Dermis microvascular lymphatic vessel endothelial cell (primary cell): Measurements from ENCODE around the gene MVK. TPM values are rescaled to one million over a fixed set of nuclear protein-coding genes. Genes with fewer than 3 reads are reported as not detected.
"Not testable (repeated sequence)": the region's sequence is repeated elsewhere in the genome, so short reads cannot be mapped to it uniquely, and the experiment has no call there.

ENCODE experiments used
- DNase-seq, 2 donors: peaks; one replicate each; pipeline versions ENCODE4 v3.0.0 to v3.0.0-alpha.2; 2010; ENCODE audit warnings: low read depth in 2 of 2
- total RNA-seq: library from RNA; depleted of rRNA; stranded (reverse); fragments of >200 nt; gene quantifications from 2 replicates; pipeline ENCODE4 v1.2.1, GENCODE V29; 2014

The MVK gene
- total RNA-seq, 1 donor from 2014 or later: 17.5 TPM

DNA sequence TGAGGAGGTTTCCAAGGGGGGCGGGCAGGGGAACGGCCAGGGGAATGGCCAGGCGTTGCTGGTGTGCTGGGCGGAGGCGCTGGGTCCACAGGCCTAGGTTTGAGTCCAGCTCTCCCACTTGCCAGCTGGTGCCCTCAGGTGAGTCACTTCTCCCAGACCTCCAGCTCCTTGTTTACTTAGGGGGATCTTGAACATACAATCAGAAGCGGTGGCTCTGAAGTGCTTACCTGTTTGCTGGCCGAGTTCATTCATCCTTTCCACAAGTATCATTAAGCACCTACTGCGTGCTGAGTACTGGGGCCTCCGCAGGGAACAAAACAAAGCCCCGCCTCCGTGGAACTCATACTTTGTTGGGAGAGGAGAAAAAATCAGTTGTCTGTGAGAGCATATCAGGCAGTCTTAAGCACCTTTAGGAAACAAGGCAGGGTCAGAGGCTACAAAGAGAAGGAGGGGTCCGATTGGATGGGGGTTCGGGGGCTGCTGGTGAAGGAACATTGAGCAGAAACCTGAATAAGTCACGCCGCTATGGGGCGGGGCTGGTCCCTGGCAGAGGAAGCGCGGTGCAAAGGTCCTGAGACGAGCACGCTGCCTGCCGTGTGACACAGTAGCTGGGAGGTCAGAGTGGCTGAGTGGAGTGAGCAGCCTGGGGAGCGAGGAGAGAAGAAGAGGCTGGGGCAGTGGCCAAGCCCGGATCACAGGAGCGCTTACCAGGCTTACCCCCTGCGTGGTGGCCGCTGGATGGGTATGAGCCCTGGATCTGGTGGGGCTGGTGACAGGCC lies 15.1 kb downstream of the MVK start:
- no peak for DNase-seq

DNA sequence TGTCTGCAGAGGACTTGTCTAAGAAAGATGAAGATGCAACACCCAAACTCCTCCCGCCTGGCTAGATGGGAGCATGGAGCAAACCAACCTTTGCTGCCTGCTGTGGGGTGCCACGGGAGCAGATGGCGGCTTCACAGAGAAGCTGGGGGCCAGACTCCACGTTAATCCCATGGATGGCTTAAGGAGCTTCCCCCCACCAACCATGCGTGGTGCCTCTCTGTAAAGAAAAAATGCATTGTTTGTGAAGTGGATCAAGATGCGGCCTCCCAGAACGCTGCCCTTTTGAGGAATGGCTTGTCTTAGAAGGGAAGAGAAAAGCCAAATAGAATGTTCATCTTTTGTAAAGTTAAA lies 15.6 kb downstream of the MVK start:
- DNase-seq: no peak

DNA sequence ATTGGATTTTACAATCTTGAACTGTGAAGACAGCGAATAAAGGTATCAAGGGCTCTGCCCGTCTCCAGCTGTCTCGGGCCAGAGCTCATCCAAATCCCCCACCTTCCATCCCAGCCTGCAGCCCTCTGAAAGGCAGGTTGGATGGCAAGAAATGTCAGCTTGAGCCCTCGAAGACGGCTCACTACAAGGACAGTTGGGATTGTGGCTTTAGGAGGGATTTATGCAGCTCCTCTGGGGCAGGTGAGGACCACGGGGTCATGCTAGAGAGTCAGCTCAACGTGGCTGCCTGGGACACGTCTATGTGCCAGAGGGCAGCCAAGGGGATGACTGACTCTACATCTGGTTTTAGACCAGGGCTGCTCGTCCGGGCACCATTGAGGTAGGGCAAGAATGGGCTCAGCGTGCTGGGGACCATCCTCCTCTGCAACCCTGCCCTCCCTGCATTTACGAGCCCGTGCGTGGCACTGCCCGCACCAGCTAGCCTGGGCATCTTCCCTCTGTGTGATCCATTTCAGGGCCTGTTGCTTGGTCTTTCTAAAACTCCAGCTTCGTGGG lies 16.2 kb downstream of the MVK start:
- no peak for DNase-seq

DNA sequence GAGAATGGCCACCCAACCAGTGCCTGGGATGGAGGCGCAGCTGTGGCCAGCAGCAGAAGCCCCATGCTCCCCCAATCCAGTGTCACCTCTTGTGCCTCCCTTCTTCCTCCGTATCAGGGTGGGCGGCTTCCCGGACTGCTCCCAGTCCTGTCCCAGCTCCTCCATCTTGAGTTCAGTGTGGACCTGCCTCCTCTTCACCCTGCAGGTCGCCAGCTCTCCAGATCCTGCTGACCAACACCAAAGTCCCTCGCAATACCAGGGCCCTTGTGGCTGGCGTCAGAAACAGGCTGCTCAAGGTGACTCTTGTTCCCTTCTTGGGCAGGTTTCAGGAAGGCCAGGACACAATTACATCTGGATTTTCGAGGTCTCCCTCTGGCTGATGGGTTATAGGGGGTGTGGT lies 17.0 kb downstream of the MVK start:
- DNase-seq: no peak

DNA sequence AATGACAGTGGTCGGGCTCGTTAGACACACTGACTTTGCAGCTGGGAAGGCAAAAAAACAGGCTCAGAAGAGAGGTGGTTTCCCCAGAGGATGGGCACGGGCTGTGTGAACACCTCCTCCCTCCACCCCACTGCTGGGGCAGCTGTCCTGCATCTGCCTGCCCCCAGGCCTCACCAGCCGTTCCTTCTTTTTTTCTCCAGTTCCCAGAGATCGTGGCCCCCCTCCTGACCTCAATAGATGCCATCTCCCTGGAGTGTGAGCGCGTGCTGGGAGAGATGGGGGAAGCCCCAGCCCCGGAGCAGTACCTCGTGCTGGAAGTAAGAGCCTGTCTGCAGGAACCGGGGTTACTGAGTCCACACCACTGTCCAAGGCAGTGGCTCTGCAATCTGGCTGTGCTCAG lies 17.4 kb downstream of the MVK start:
- no peak for DNase-seq

DNA sequence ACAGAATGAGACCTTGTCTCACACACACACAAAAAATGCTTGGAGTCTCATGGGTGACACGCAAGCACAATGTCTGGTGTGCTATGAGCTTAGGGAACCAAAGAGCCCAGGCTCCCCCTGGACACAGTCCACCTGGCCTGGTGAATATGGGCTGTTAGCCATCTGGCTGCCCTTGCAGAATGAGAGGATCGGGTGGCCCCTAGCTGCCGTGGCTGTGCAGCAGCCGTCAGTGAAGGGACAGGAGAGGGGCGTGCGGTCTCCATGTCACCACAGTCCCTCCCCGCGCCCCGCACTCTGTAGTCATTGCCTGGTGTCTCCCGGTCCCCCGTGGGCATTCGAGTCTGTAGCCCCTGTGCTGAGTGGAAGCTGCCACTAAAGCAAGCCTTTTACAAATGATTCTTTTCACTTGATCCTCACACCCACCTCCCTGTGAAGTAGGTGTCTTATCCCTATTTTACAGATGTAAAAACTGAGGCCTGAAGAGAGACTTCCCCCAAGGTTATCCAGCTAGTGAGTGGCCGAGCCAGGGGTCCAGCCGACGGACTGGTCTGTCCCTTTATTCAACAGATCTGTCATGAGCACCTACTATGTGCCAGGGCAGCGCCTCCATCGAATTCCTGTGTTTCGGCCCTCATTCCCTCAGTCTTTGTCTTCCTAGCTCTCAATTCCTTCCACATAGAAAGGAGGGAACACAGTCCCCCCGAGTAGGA lies 18.8 kb downstream of the MVK start:
- no peak for DNase-seq

DNA sequence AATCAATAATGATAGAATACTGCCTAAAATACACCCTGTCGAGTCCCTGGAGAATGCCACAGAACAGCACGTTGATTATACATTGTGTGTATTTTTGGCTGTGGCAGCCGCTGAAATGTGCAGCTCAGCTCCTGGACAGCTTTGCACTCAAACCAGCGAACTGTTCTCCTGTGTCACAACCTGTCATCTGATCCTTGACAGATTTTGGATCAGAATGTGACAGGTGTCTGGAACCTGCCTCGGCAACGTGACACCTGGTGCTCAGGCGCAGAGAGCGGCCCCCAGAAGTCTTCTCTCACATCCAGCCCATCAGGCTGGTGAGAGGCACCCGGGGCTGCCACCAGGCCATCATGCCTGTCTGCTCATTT lies 19.3 kb downstream of the MVK start:
- no peak for DNase-seq

DNA sequence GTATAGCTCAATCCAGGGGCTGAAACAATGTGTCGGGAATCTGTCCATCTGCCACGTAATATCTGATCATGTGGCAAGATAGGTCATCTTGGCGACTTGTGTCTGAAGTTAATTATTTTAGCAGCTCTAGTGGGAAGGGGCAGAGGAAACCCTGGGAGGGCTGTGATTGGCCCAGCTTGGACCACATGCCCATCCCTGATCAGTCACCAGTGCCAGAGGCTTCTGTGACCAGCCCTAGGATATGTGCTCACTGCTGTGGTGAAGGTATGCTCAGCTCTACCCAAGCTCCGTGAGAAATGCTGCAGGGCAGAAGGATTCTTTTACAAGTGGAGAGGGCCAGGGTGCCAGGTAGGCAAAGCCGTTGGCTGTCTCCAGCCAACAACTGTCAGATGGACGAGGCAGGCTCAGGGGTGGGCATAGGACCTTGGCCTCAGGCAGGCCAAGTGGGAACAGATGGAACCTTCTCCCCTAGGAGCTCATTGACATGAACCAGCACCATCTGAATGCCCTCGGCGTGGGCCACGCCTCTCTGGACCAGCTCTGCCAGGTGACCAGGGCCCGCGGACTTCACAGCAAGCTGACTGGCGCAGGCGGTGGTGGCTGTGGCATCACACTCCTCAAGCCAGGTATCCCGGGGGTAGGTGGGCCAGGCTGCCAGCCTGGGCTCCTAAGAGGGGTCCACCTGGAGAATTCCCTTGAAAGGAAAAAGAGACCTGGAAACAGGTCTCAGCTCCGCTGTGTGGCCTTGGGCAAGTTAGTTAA lies 21.1 kb downstream of the MVK start:
- no peak for DNase-seq

DNA sequence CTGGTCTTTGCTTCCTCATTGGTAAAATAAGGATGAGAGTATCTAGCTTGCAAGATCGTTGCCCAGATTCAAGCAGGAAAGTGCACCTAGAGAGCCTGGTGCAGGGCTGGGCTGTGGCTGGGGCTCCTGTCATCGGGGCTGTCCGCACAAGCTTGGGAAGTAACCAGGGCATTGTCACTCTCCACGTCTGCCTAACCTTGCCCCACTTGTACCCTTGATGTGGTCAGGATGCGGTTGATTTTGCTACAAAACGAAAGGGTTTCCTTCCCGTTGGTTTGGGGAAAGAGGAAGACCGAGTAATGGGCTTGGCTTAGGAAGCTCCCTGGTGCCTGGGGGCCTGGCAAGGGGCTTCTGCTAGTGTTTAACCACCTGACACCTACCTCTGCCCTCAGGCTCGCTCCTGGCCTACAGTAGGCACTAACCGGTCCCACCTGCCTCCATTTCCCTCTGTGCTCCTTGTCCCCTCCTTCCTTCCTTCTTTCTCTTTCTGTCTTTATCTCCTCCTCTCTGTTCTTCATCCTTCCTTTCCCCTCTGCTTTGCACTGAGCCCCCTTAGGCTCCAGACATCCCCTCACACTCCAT lies 21.8 kb downstream of the MVK start:
- DNase-seq: no peak

DNA sequence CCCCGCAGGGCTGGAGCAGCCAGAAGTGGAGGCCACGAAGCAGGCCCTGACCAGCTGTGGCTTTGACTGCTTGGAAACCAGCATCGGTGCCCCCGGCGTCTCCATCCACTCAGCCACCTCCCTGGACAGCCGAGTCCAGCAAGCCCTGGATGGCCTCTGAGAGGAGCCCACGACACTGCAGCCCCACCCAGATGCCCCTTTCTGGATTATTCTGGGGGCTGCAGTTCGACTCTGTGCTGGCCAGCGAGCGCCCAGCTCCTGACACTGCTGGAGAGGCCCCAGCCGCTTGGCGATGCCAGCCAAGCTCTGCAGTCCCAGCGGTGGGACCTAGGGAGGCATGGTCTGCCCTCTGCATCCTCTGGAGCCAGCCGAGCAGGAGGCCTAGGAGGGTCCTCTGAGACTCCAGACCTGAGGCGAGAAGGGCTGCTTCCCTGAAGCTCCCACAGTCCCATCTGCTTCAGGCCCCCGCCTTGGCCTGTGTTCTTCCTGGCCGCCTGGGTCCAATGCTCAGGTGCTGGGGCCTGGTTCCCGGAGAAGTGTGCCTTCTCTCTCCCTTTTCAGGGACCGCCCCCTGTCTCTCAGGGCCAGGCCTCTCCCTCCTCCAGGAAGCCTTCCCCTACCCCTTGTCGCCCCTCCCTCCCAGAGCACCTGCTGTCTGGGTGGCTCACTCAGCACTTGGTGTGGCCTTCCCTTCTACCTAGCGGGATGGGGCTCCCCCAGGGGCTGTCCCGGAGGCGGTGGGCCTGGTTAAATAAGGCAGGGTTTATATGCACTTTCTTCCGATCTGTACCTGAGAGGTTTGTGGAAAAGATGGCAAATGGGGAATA lies 23.0 kb downstream of the MVK start:
- no peak for DNase-seq

DNA sequence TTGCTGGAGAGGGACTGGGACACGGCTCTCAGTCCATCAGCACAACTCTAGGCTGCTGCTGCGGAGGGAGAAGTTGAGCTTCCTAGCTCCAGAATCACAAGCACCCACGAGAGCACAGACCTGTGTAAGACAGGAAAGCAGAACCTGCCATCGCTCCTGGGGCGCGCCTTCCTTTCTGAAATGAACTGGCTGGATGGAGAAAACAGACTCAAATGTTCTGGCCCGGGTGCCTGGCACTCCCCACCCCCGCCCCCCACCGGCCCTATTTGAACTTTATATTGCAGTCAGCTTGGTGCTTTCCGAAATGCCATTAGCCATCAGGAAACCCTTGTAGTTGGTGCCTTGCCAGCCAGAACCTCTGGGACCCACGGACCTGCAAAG lies 23.8 kb downstream of the MVK start:
- no peak for DNase-seq

DNA sequence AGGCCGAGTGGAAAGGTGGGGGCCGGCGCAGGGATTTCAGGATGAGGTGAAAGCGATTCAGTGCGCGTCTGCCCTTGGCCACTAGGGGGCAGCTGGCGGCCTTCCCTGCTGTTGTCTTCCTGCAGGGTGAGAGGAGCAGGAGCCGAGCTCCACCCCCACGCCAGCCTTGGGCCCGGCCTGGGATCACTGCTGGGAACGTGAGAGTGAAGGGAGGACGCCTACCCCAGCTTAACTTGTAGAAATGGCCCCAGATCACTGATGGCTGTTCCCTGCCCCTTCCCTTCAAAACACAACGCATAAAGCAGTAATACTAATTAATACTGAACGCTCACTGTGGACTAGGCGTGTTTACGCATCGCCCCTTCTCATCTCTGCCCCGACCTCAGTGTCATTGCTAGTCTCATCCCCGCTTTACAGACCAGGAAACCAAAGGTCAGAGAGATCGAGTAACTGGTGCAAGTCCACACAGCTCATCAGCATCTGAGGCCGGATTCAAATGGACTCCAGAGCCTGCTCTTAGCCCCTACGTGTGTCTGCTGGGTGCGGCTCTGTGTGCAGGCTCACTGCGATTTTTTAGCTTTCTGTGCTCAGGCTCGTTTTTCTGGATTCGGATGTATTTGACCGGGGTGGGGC lies 24.3 kb downstream of the MVK start:
- peak; percentile 43 to 78 for DNase-seq

DNA sequence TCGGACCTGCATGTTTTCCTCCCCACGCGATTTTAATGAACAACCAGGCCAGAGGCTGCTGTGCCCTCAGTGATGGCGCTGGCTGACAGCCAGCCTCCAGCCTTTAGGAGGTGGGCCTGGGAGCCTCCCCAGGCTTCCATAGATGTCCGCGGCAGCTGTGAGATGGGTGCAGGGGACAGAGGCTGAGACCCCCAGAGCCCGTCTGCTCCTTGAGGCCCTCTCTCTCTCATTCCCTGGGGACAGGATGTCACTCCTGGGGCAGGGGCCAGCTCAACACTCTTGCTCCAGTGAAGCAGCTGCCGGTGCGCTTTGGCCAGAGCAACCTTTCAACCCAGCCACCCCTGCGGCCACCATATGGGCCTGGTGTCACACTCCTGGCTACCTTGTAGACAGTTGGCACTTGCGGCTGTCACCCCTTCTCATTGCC lies 24.8 kb downstream of the MVK start:
- no peak for DNase-seq

DNA sequence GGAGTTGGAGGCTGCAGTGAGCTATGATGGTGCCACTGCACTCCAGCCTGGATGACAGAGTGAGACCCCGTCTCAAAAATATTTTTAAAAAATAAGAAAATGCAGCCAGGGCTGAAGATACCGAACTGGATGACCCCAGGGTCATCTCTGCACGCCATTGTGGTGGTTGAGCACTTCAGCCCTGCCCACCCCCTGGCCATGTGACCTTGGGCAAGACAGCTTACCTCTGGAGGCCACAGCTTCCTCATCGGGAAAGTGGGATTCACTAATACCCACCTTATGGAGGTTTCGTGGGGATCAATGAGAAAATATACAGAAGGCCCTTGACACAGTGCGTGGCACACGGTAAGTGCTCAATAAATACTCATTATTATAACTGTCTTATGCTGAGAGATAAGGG lies 25.5 kb downstream of the MVK start:
- no peak for DNase-seq

DNA sequence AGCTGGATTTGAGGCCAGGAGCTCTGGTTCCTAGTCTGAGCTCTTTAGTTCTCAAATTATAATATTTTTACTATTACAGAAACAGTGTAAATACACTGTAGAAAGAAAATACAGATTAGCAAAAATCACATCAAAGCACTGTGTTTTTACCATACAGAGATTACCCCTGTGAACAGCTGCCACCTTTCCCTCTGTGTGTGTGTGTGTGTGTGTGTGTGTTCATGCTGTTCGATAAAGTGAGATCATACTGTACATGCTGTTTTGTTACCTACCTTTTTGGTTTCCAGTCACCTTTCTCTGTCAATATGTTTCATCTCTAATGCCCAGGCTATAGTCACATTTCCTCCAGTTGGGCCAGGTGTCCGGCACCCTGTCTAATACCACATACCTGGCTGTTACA lies 26.9 kb downstream of the MVK start:
- no peak for DNase-seq

DNA sequence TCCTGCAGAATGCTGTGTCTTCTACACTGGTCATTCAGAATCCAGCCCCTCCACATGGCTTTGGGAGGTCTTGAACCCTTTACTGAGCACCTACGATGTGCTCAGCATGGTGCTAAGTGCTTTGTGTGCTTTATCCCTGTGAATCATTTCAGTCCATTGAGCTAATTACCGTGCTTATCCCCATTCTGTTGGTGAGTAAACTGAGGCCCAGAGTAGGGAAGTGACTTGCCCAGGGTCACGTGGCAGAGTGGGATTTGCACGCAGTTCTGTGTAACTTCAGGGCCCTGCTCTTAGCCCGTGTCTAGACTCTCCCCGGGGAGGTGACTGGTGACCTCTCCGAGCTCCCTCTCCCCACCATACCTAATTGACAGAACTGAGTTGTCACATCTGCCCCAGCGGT lies 27.4 kb downstream of the MVK start:
- DNase-seq: no peak

DNA sequence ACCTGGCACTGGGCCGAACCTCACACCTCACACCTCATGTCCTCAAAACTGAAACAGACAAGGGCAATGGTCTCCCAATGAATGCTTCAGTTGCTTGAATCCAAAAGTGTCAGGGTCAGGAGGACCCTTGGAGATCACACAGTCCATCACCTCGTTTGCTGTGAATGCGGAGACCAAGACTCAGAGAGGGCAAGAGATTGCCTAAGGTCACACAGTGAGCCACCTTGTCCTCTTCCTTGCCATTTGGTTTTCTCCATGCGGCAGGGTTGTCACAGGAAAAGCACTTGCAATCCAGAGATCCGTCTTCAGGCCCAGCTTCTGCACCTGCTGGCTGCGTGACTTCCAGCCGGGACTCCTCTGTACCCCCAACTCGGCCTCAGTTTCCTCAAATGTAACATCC lies 28.0 kb downstream of the MVK start:
- no peak for DNase-seq

DNA sequence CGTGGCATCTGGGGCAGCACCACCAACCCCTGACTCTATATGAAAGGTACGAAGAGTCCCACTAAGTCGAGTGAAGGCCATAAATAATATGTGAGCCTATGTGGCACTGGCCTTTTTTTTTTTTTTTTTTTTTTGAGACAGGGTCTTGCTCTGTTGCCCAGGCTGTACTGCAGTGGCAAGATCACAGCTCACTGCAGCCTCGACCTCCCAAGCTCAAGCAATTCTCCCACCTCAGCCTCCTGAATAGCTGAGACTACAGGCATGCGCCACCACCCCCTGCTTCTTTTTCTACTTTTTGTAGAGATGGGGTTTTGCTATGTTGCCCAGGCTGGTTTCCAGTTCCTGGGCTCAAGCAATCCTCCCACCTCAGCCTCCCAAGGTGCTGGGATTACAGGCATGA lies 28.5 kb downstream of the MVK start:
- not testable (repeated sequence) for DNase-seq

DNA sequence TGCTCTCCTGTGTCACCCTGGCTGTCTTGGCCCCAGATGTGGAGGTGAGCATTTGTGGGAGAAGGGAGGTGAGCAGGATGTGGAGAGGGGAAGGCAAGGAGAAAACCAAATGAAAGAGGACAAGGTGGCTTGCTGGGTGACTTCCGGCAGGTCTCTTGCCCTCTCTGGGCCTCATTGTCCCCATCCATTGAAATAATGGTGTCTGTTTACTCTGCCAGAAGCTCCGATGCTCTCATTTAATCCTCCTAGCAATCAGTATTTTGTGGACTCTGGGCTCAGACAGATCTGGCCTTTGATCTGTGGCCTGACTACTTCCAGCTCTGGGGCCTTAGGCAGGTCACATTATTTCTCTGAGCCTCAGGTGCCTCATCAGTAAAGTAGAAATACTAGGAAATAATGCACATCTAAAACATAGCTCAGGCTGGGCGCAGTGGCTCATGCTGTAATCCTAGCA lies 30.6 kb downstream of the MVK start:
- DNase-seq: no peak

DNA sequence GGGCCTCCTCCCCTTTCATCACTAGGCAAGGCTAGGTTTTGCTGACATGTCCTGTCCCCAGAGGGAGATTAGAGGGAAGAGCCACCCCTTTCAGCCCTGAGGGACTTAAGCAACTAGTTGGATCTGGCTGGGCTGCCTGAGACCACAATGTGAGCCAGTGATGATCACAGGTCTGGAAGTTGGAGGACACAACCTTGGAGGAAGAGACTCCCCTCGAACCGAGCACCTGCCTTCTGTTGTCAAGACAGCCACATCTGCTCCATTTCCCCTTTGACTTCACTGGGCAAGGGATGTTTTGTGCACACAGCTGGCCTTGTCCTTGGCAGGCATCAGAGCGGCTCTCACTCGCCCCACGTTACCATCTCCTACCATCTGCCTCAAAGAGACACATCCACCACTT lies 31.4 kb downstream of the MVK start:
- no peak for DNase-seq
